Heart right ventricle (tissue), 16 donors: ENCODE data around the gene TMPRSS11E. TPM values are rescaled to one million over a fixed set of nuclear protein-coding genes. Genes with fewer than 3 reads are reported as not detected.
"Not testable (repeated sequence)": the region's sequence is repeated elsewhere in the genome, so short reads cannot be mapped to it uniquely, and the experiment has no call there.

Experiments used
- ATAC-seq, 8 donors: fragments of 200-7000 bp; cut with Tn5 transposase; one replicate each; pipeline ENCODE4 v1.9.1; 2020; ENCODE audit warnings: mild to moderate bottlenecking in 8 of 8, moderate library complexity in 8 of 8, moderate number of reproducible peaks in 1 of 8
- DNase-seq, 2 donors: peaks; one replicate each; pipeline ENCODE4 v3.0.0-alpha.2; 2020
- H3K27ac ChIP-seq, 10 donors: fragments of 200-600 bp; sonication (generic) in 2 of 10; one replicate each; pipeline versions ENCODE4 v1.5.0 to v1.8.0; 2020 to 2022; ENCODE audit warnings: mild to moderate bottlenecking in 3 of 10
- H3K27me3 ChIP-seq, 7 donors: fragments of 200-600 bp; one replicate each; pipeline ENCODE4 v1.8.0; 2021 to 2022; ENCODE audit warnings: mild to moderate bottlenecking in 2 of 7
- H3K36me3 ChIP-seq, 9 donors: fragments of 200-600 bp; sonication (generic) in 1 of 9; one replicate each; pipeline versions ENCODE4 v1.5.0 to v1.8.0; 2020 to 2022; ENCODE audit warnings: mild to moderate bottlenecking in 2 of 9
- H3K4me1 ChIP-seq, 9 donors: fragments of 200-600 bp; sonication (generic) in 1 of 9; one replicate each; pipeline versions ENCODE4 v1.5.0 to v1.8.0; 2020 to 2022; ENCODE audit warnings: mild to moderate bottlenecking in 4 of 9
- H3K4me3 ChIP-seq, 10 donors: fragments of 200-600 bp; sonication (generic) in 2 of 10; one replicate each; pipeline versions ENCODE4 v1.5.0 to v1.8.0; 2020 to 2022; ENCODE audit warnings: mild to moderate bottlenecking in 7 of 10, moderate library complexity in 2 of 10
- H3K9me3 ChIP-seq, 11 donors: fragments of 200-600 bp in 10 of 11; sonication (generic) in 2 of 11; one replicate each; pipeline versions ENCODE4 v1.5.0 to v1.8.0; 2013 to 2022; ENCODE audit warnings: mild to moderate bottlenecking in 2 of 11, control low read depth in 1 of 11, moderate library complexity in 1 of 11
- CTCF ChIP-seq, 9 donors: fragments of 200-600 bp; sonication (generic) in 2 of 9; IDR thresholded peaks; one replicate each; pipeline versions ENCODE4 v1.5.0 to v1.8.0; 2021 to 2022; ENCODE audit warnings: antibody characterized with exemption in 9 of 9, mild to moderate bottlenecking in 5 of 9, moderate library complexity in 1 of 9
- WGBS, 2 donors: extraction: QIAGEN DNeasy Blood & Tissue Kit; methylation state at CpG; one replicate each; pipeline ENCODE4 v1.1.7; 2013; ENCODE audit warnings: inconsistent platforms in 1 of 2; 5-methylcytosine and 5-hydroxymethylcytosine counted together
- intact Hi-C, 10 donors: fragments of 100-400 bp; cut with DNase I; formaldehyde crosslinking; loops; one replicate each; pipeline versions ENCODE4 v1.11.1 to v1.14.2; 2022
- polyA plus RNA-seq, 2 donors: library from polyadenylated mRNA; stranded (reverse); fragments of 200-250 nt; gene quantifications; one replicate each; pipeline ENCODE4 v1.2.3, GENCODE V29; 2013
- total RNA-seq, 10 donors: library from RNA; stranded (reverse); fragmentation: NEBNext Ultra II Directional in 3 of 10; extraction: Animal tissue kit (Norgen Biotek cat#: 25700) in 3 of 10; gene quantifications; one replicate each; pipeline versions ENCODE4 v1.2.1 to v1.2.4, GENCODE V29; 2021 to 2023
- donor health status: Arrhythmogenic right ventricular cardiomyopathy.
- donor health status: ischemic (EF 13 %, LVEDD 7.1; RV severe dilation, severe dysfunction).
- donor health status: healthy with polysubstance abuse.
- donor health status: DM: no; HTN: yes; CAD: no.
- donor health status: DM: no; HTN: no; CAD: no.
- donor health status: ischemic (EF 25% LVEDD 6.9; RV normal size, moderate dysfunction).
- donor health status: ischemic (EF 25% LVEDD 5.7; RV mildly dilated, moderate dysfunction).
- donor health status: healthy.
- donor health status: DM: yes; HTN: yes; CAD: no.
- donor health status: Ischemic cardiomyopathy.
- donor health status: ischemic (EF 35%, LVEDD 5.7; RV mildly dilated, moderate dysfunction).
- donor health status: nonischemic (EF 11% LVEDD 7.7; RV severe dilation, severe dysfunction).
- donor health status: DM: yes; HTN: yes; CAD: no.
- donor health status: PGD.
- donor health status: ischemic (EF 29% LVEDD 5.4; RV normal size, mild dysfunction).
- donor health status: nonischemic (EF 23%, LVEDD 6.1; RV moderate dilation, normal function).

The TMPRSS11E gene
- total and polyA plus RNA-seq, 12 donors: 0.06 TPM; not detected in 11

- Histone ChIP-seq H3K27me3 (no peaks in the 10 kb centered on the region), H3K4me1 (peaks cover 0 to 7% (median 0%) of the 10 kb centered on the region in 9 donors), H3K9me3 (no peaks in the 10 kb centered on the region), H3K36me3 (no peaks in the 10 kb centered on the region), H3K27ac (no peak overlapping the region), H3K4me3 (no peak overlapping the region)
- 20 to 23% methylated on average over 5 of the region's 5 CpGs for whole genome bisulfite sequencing, 2 donors
- DNase-seq (peak in 1 of 2 donors; percentile 25), ATAC-seq (no peak)
- intact Hi-C loops: loop anchor here in 6 of 10 donors (2.0 to 10.0 kb wide), 4 partner anchors 666 to 674 kb away; no protein-coding TSS in a partner anchor
- peak; percentile 55 to 90 (median 80) for TF ChIP-seq CTCF (IDR thresholded peaks at IDR 0.05)
Measured at GRCh38 chr4:68498413-68499007, 51.2 kb downstream of the TMPRSS11E start.

GRCh38 chr4:68499021-68499420, 51.8 kb downstream of the TMPRSS11E start:
- H3K27ac ChIP-seq: no peak overlapping the region
- H3K4me3 ChIP-seq: no peak overlapping the region
- intact Hi-C loops: loop anchor here in 6 of 10 donors (2.0 to 10.0 kb wide), 4 partner anchors 666 to 673 kb away; no protein-coding TSS in a partner anchor
- peaks cover 0 to 7% (median 0%) of the 10 kb centered on the region in 9 donors for H3K4me1 ChIP-seq
- WGBS, 2 donors: 67 to 80% methylated on average over 4 of the region's 4 CpGs
- no peak for DNase-seq
- H3K27me3 ChIP-seq: no peaks in the 10 kb centered on the region
- TF ChIP-seq CTCF (IDR thresholded peaks at IDR 0.05): no peak
- no peaks in the 10 kb centered on the region for H3K36me3 ChIP-seq
- no peak for ATAC-seq
- H3K9me3 ChIP-seq: no peaks in the 10 kb centered on the region

- intact Hi-C loops, H3K4me3 ChIP-seq, H3K27ac ChIP-seq, H3K9me3 ChIP-seq, ATAC-seq, H3K36me3 ChIP-seq, DNase-seq, H3K27me3 ChIP-seq, H3K4me1 ChIP-seq: not testable (repeated sequence)
- WGBS, 2 donors: 64 to 68% methylated on average over 4 of the region's 4 CpGs
Measured at GRCh38 chr4:68503462-68503861, 56.2 kb downstream of the TMPRSS11E start.

DNA sequence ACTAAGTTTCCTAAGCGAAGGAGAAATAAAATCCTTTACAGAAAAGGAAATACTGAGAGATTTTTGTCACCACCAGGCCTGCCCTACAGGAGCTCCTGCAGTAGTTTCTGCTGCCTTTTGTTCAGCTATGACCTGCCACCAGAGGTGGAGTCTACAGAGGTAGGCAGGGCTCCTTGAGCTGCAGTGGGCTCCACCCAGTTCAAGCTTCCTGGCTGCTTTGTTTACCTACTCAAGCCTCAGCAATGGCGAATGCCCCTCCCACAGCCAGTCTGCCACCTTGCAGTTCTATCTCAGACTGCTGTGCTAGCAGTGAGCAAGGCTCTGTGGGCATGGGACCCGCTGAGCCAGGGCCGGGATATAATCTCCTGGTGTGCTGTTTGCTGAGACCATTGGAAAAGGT, 57.6 kb downstream of the TMPRSS11E start:
- not testable (repeated sequence) for H3K27me3 ChIP-seq, DNase-seq, H3K9me3 ChIP-seq, H3K4me1 ChIP-seq, H3K4me3 ChIP-seq, ATAC-seq, H3K27ac ChIP-seq, H3K36me3 ChIP-seq
- intact Hi-C loops: loop anchor here in 4 of 10 donors (5.0 kb wide), 1 partner anchor 122 kb away; no protein-coding TSS in a partner anchor
- 93 to 96% methylated on average over 4 of the region's 4 CpGs for WGBS, 2 donors

- intact Hi-C loops: loop anchor here in 4 of 10 donors (5.0 kb wide), 1 partner anchor 122 kb away; no protein-coding TSS in a partner anchor
- H3K27ac ChIP-seq, H3K4me3 ChIP-seq, ATAC-seq, H3K27me3 ChIP-seq, H3K36me3 ChIP-seq, DNase-seq, H3K4me1 ChIP-seq, H3K9me3 ChIP-seq: not testable (repeated sequence)
- 91 to 97% methylated on average over 1 of the region's 1 CpG for WGBS, 2 donors
Measured at GRCh38 chr4:68505452-68505851, 58.2 kb downstream of the TMPRSS11E start.

DNA sequence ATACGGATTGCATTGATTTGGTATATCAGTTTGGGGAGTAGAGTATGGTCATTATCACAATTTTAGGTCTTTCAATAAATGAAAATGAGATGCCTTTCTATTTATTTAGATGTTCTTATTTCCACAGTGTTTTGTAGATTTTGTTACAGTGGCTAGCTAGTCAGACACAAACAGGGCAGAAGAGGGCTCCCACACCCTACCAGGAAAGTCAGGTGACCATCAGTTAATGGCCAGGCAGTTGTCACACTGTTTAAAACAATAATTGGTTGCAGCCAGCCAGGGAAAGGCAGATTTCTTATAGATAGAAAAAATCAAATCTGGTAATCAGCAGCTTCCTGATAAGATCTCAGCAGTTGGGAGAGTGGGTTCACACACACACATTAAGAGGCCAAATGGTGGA, 71.6 kb downstream of the TMPRSS11E start:
- H3K27me3 ChIP-seq: no peaks in the 10 kb centered on the region
- ATAC-seq (no peak), DNase-seq (no peak)
- H3K27ac ChIP-seq: no peak overlapping the region
- no peaks in the 10 kb centered on the region for H3K36me3 ChIP-seq
- WGBS, 2 donors: 85% methylated on average over 1 of the region's 1 CpG; no CpG with 5 or more reads in 1 of the 2 donors
- TF ChIP-seq CTCF (IDR thresholded peaks at IDR 0.05): no peak
- intact Hi-C loops: no loop called here
- H3K9me3 ChIP-seq: no peaks in the 10 kb centered on the region
- H3K4me1 ChIP-seq: no peaks in the 10 kb centered on the region
- H3K4me3 ChIP-seq: no peak overlapping the region
